HCT116 (cell line): ENCODE results near the gene MPV17L2. TPM values are rescaled to one million over a fixed set of nuclear protein-coding genes. Genes with fewer than 3 reads are reported as not detected.

Experiments used
- ATAC-seq: fragments of 200-7000 bp; cut with Tn5 transposase; 2 replicates; pipeline ENCODE4 v1.9.1; 2020; ENCODE audit warnings: mild to moderate bottlenecking, moderate library complexity
- BruUV-seq: library from RNA; stranded (reverse); fragments of 400-500 nt; replicated peaks from 2 replicates; lab custom pipeline; 2021; lab: Mats Ljungman, UMichigan
- CTCF ChIA-PET: fragments of 300-600 bp; sonication (Branson Sonifier 250); formaldehyde crosslinking; loops from one replicate; lab custom pipeline; 2021; ENCODE audit warnings: antibody characterized with exemption; lab: Charles Lee
- POLR2A ChIA-PET: fragments of 300-600, 350-600 bp; sonication (Branson Sonifier 250); formaldehyde crosslinking; loops from one replicate; lab custom pipeline; 2021; ENCODE audit warnings: antibody characterized with exemption; lab: Charles Lee
- RAD21 ChIA-PET, 2 experiments: fragments of 300-600 bp; sonication (Branson Sonifier 250); formaldehyde crosslinking; loops; one replicate each; lab custom pipeline; 2023; ENCODE audit warnings: low total read pairs in 2 of 2; ENCODE audit not compliant: uncharacterized antibody in 2 of 2, unreplicated experiment in 2 of 2, low non-redundant PET in 1 of 2; lab: Charles Lee
- DNase-seq: peaks from one replicate; pipeline ENCODE4 v3.0.0-alpha.2; 2010; ENCODE audit warnings: low read depth, low spot score
- H2AFZ ChIP-seq: fragments of 200-600 bp; shearing (Covaris generic), sonication (generic); 2 replicates; pipeline ENCODE4 v1.6.1; 2017; ENCODE audit warnings: low read depth, mixed run types, mixed read lengths, antibody characterized with exemption, low read length; ENCODE audit not compliant: poor library complexity, severe bottlenecking
- H3K27ac ChIP-seq: 2 replicates; pipeline ENCODE4 v1.5.1; 2012; ENCODE audit warnings: low read depth, low read length
- H3K27me3 ChIP-seq: fragments of 200-600 bp; sonication (generic); 2 replicates; pipeline ENCODE4 v1.6.1; 2016; ENCODE audit warnings: mixed run types, low read length, mixed read lengths; ENCODE audit not compliant: insufficient read depth
- H3K36me3 ChIP-seq, 2 experiments: fragments of 200-500 bp in 1 of 2; fragments of 200-600 bp in 1 of 2; sonication (Bioruptor generic) in 1 of 2; sonication (generic) in 1 of 2; 2 replicates each; pipeline versions ENCODE4 v1.5.1 to v1.6.1; 2014 to 2016; ENCODE audit warnings: low read length in 2 of 2, inconsistent platforms in 1 of 2, mixed read lengths in 1 of 2, mixed run types in 1 of 2; ENCODE audit not compliant: insufficient read depth in 2 of 2, control insufficient read depth in 1 of 2
- H3K4me1 ChIP-seq, 2 experiments: fragments of 200-600 bp in 1 of 2; sonication (generic) in 1 of 2; 2 replicates each; pipeline versions ENCODE4 v1.5.1 to v1.6.1; 2012 to 2017; ENCODE audit warnings: low read length in 2 of 2, inconsistent platforms in 1 of 2, mild to moderate bottlenecking in 1 of 2, mixed read lengths in 1 of 2, mixed run types in 1 of 2, moderate library complexity in 1 of 2; ENCODE audit not compliant: insufficient read depth in 2 of 2, control insufficient read depth in 1 of 2
- H3K4me2 ChIP-seq: fragments of 200-600 bp; sonication (generic); 2 replicates; pipeline ENCODE4 v1.6.1; 2017; ENCODE audit warnings: mixed run types, low read length, mixed read lengths
- H3K4me3 ChIP-seq, 2 experiments: fragments of 200-600 bp in 1 of 2; sonication (generic) in 1 of 2; replicated peaks in 1 of 2; 2 replicates each; pipeline ENCODE4 v1.5.1; 2011 to 2016; ENCODE audit warnings: low read length in 2 of 2, control low read depth in 1 of 2, low read depth in 1 of 2, mild to moderate bottlenecking in 1 of 2, mixed read lengths in 1 of 2, mixed run types in 1 of 2
- H3K79me2 ChIP-seq: fragments of 200-600 bp; sonication (generic); 2 replicates; pipeline ENCODE4 v1.6.1; 2017; ENCODE audit warnings: mild to moderate bottlenecking, mixed run types, low read length, moderate library complexity, mixed read lengths; ENCODE audit not compliant: insufficient read depth
- H3K9ac ChIP-seq: fragments of 200-600 bp; sonication (generic); 2 replicates; pipeline ENCODE4 v1.6.1; 2016; ENCODE audit warnings: low read length, mixed read lengths
- H3K9me2 ChIP-seq: fragments of 200-600 bp; sonication (generic), shearing (Covaris generic); 2 replicates; pipeline ENCODE4 v1.6.1; 2017; ENCODE audit warnings: mixed run types, mild to moderate bottlenecking, moderate library complexity; ENCODE audit not compliant: insufficient read depth
- H3K9me3 ChIP-seq, 2 experiments: fragments of 200-500 bp in 1 of 2; fragments of 200-600 bp in 1 of 2; sonication (Bioruptor generic) in 1 of 2; sonication (generic) in 1 of 2; 2 replicates each; pipeline ENCODE4 v1.6.1; 2014 to 2017; ENCODE audit warnings: low read length in 2 of 2, mixed read lengths in 2 of 2, inconsistent platforms in 1 of 2, low read depth in 1 of 2, mild to moderate bottlenecking in 1 of 2, mixed run types in 1 of 2, moderate library complexity in 1 of 2; ENCODE audit not compliant: control insufficient read depth in 1 of 2, insufficient read depth in 1 of 2
- H4K20me1 ChIP-seq: fragments of 200-600 bp; sonication (generic), shearing (Covaris generic); 2 replicates; pipeline ENCODE4 v1.6.1; 2017; ENCODE audit warnings: mixed run types, mild to moderate bottlenecking, moderate library complexity; ENCODE audit not compliant: insufficient read depth
- ELF1 ChIP-seq: IDR thresholded peaks from 2 replicates; pipeline ENCODE4 v1.6.1; 2012; ENCODE audit warnings: low read depth, borderline replicate concordance
- EZH2 ChIP-seq: fragments of 200-600 bp; sonication (generic); IDR thresholded peaks from 2 replicates; pipeline ENCODE4 v1.6.1; 2017; ENCODE audit warnings: antibody characterized with exemption, mixed run types
- FOSL1 ChIP-seq: IDR thresholded peaks from 2 replicates; pipeline ENCODE4 v1.6.1; 2012; ENCODE audit warnings: low read depth
- JUND ChIP-seq: IDR thresholded peaks from 2 replicates; pipeline ENCODE4 v1.6.1; 2012
- POLR2A ChIP-seq: IDR thresholded peaks from 2 replicates; pipeline ENCODE4 v1.7.0; 2011; ENCODE audit warnings: borderline replicate concordance; ENCODE audit not compliant: insufficient read depth, insufficient read length; ENCODE audit errors: extremely low read depth
- POLR2AphosphoS5 ChIP-seq: IDR thresholded peaks from 2 replicates; pipeline ENCODE4 v1.6.1; 2011; ENCODE audit warnings: mild to moderate bottlenecking, low read depth, low read length, moderate library complexity
- RAD21 ChIP-seq: IDR thresholded peaks from 2 replicates; pipeline ENCODE4 v1.6.1; 2012; ENCODE audit warnings: low read depth, mild to moderate bottlenecking
- SIN3A ChIP-seq: IDR thresholded peaks from 2 replicates; pipeline ENCODE4 v1.6.1; 2012; ENCODE audit warnings: low read depth
- SP1 ChIP-seq: IDR thresholded peaks from 2 replicates; pipeline ENCODE4 v1.6.1; 2012; ENCODE audit warnings: low read depth
- SRF ChIP-seq: IDR thresholded peaks from 2 replicates; pipeline ENCODE4 v1.6.1; 2012; ENCODE audit warnings: low read depth
- TCF7L2 ChIP-seq: IDR thresholded peaks from 2 replicates; pipeline ENCODE4 v1.7.0; 2011; ENCODE audit warnings: borderline replicate concordance, inconsistent platforms; ENCODE audit not compliant: insufficient read depth, insufficient read length; ENCODE audit errors: extremely low read depth
- ZNF274 ChIP-seq: fragments of 200-500 bp; sonication (Bioruptor generic); IDR thresholded peaks from 2 replicates; pipeline ENCODE4 v1.6.1; 2014; ENCODE audit warnings: mild to moderate bottlenecking, low read depth, low read length, inconsistent platforms
- intact Hi-C: fragments of 100-400 bp; cut with micrococcal nuclease; formaldehyde crosslinking; loops from 2 replicates; pipeline ENCODE4 v1.10.0; 2022
- total RNA-seq: library from RNA; stranded (reverse); gene quantifications from one replicate; pipeline ENCODE4 v1.2.1, GENCODE V29; 2021; ENCODE audit not compliant: unreplicated experiment
- TF ChIP-seq, protein P1 (sequence below): IDR thresholded peaks from 2 replicates; pipeline ENCODE4 v1.6.1; 2011; ENCODE audit warnings: mild to moderate bottlenecking, low read length, moderate library complexity; ENCODE audit not compliant: insufficient replicate concordance; ENCODE audit errors: extremely low read depth
- TF ChIP-seq, protein P2 (sequence below), 3 experiments: fragments of 200-600 bp in 1 of 3; sonication (generic) in 1 of 3; IDR thresholded peaks in 2 of 3; conservative IDR thresholded peaks in 1 of 3; 2 replicates each; pipeline ENCODE4 v1.5.1; 2012 to 2017; ENCODE audit warnings: low read depth in 2 of 3, low read length in 2 of 3, antibody characterized with exemption in 1 of 3, borderline replicate concordance in 1 of 3, control low read depth in 1 of 3, mild to moderate bottlenecking in 1 of 3, mixed read lengths in 1 of 3, mixed run types in 1 of 3, moderate library complexity in 1 of 3; ENCODE audit not compliant: insufficient read depth in 1 of 3

MPV17L2 gene
- total RNA-seq, 1 experiment from 2014 or later: 18.7 TPM

DNA sequence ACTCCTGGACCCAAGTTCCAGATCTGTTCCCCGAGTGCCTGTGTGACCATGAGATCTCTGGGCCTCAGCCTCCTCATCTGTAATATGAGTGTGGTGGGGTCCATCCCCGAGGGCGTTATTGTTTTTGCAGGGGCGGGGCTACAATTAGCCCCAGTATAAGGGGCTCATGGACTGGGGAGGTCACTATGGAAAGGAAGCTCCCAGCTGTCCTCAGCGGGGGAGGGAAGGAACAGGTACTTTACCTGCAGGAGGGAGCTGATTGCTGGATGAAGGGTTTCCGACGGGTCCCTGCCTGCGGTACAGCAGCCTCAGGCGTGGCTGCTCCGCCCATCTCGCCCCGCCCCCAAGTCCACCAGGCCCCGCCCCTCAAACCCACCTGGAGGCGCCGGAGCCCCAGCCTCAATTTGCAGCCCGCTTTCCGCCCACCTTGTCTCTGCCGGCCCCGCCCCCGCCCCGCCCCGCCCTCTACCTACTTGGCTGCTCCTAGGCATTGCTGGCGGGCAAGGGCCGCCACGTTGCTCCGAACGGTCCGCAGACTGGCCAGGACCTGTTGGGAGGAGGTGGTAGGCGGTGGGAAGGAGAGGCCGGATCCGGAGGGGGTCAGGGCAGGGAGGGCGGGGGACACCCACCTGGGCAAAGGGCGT lies 27.7 kb downstream of the MPV17L2 start:
- Histone ChIP-seq H3K27me3 (no peaks in the 10 kb centered on the region), H3K4me2 (peak overlapping the region; percentile 52), H3K9me3 (no peaks in the 10 kb centered on the region), H3K79me2 (no peaks in the 10 kb centered on the region), H4K20me1 (no peaks in the 10 kb centered on the region), H2AFZ (no peak overlapping the region), H3K9me2 (no peaks in the 10 kb centered on the region), H3K4me1 (peaks cover 18 to 30% of the 10 kb centered on the region in 2 experiments), H3K4me3 (peak overlapping the region in 1 of 2 experiments; percentile 34; a peak in 3 of 4 replicates), H3K36me3 (no peaks in the 10 kb centered on the region), H3K27ac (no peak overlapping the region), H3K9ac (no peak overlapping the region)
- BruUV-seq: no TSS peak
- ChIA-PET RAD21 (no interaction called here), CTCF (interaction anchor here (1.1 to 3.3 kb wide), 2 partner anchors 13 to 59 kb away, joined by 4 to 11 read pairs; no protein-coding TSS in a partner anchor), POLR2A (interaction anchor here (1.0 to 1.5 kb wide), 3 partner anchors 11 to 28 kb away, joined by 3 to 4 read pairs (median 3); partner anchors contain the start of gene MPV17L2)
- intact Hi-C loops: no loop called here
- TF ChIP-seq TCF7L2 (no peak), POLR2AphosphoS5 (peak; percentile 39; the same call in 1 of the 2 replicates), FOSL1 (no peak), ELF1 (no peak), JUND (no peak)
- DNase-seq (no peak), ATAC-seq (no peak)

DNA sequence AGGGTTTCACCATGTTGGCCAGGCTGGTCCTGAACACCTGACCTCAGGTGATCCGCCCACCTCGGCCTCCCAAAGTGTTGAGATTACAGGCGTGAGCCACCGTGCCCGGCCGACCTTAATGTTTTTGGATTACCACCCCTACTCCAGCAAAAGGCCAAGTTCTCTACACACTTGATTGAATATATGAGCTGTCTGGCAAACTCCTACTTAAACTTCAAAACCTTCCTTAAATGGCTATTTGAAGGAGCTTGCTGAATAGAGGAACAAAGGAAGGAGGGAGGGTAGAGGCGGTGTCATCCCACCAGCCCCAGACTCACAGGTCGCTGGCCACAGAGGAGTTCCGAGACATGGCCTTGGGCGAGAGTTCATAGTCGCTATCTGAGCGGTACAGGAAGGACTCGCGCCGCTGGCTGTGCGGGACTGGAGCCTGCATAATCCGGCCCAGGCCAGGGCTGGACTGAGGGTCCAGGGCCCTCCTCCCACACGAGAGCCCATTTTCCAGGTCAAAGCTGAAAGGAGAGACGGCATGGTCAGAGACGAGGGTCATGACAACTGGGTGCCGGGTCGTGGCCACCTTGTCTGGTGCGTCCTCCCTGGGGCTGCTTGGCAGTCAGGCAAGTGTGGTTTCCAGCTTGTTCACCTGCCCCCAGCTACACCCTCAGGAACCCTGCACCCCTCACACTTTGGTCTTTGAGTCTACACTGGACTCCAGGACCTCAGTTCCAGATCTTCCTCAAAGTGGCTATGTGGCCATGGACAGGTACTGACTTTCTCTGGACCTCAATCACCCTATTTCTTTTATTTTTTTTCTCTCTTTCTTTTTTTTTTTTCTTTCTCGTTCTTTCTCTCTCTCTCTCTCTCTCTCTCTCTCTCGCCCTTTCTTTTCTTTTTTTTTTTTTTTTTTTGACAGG lies 29.1 kb downstream of the MPV17L2 start:
- CTCF ChIA-PET: interaction anchor here (3.3 kb wide), 1 partner anchor 14 kb away, joined by 11 read pairs; no protein-coding TSS in a partner anchor
- Histone ChIP-seq H3K36me3 (no peaks in the 10 kb centered on the region), H2AFZ (no peak overlapping the region), H3K4me1 (peaks cover 18 to 30% of the 10 kb centered on the region in 2 experiments), H3K27me3 (no peaks in the 10 kb centered on the region), H3K27ac (no peak overlapping the region), H4K20me1 (no peaks in the 10 kb centered on the region), H3K9ac (no peak overlapping the region), H3K4me2 (no peak overlapping the region), H3K79me2 (no peaks in the 10 kb centered on the region), H3K9me3 (no peaks in the 10 kb centered on the region), H3K9me2 (no peaks in the 10 kb centered on the region), H3K4me3 (no peak overlapping the region)
- ATAC-seq (no peak), DNase-seq (no peak)
- POLR2A ChIA-PET: no interaction called here
- intact Hi-C loops: no loop called here
- no TSS peak for BruUV-seq
- RAD21 ChIA-PET: no interaction called here
- TF ChIP-seq SRF (no peak), RAD21 (no peak), SP1 (no peak), SIN3A (no peak), EZH2 (no peak), TCF7L2 (no peak), ZNF274 (no peak), POLR2A (no peak)
- TF ChIP-seq, protein P1, sequence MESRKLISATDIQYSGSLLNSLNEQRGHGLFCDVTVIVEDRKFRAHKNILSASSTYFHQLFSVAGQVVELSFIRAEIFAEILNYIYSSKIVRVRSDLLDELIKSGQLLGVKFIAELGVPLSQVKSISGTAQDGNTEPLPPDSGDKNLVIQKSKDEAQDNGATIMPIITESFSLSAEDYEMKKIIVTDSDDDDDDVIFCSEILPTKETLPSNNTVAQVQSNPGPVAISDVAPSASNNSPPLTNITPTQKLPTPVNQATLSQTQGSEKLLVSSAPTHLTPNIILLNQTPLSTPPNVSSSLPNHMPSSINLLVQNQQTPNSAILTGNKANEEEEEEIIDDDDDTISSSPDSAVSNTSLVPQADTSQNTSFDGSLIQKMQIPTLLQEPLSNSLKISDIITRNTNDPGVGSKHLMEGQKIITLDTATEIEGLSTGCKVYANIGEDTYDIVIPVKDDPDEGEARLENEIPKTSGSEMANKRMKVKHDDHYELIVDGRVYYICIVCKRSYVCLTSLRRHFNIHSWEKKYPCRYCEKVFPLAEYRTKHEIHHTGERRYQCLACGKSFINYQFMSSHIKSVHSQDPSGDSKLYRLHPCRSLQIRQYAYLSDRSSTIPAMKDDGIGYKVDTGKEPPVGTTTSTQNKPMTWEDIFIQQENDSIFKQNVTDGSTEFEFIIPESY: no peak
- TF ChIP-seq, protein P2, sequence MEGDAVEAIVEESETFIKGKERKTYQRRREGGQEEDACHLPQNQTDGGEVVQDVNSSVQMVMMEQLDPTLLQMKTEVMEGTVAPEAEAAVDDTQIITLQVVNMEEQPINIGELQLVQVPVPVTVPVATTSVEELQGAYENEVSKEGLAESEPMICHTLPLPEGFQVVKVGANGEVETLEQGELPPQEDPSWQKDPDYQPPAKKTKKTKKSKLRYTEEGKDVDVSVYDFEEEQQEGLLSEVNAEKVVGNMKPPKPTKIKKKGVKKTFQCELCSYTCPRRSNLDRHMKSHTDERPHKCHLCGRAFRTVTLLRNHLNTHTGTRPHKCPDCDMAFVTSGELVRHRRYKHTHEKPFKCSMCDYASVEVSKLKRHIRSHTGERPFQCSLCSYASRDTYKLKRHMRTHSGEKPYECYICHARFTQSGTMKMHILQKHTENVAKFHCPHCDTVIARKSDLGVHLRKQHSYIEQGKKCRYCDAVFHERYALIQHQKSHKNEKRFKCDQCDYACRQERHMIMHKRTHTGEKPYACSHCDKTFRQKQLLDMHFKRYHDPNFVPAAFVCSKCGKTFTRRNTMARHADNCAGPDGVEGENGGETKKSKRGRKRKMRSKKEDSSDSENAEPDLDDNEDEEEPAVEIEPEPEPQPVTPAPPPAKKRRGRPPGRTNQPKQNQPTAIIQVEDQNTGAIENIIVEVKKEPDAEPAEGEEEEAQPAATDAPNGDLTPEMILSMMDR (IDR thresholded peaks at IDR 0.05 in 2 of 3, conservative IDR thresholded peaks at IDR 0.05 in 1 of 3; ENCODE audit: borderline replicate concordance in 1 of 3, insufficient read depth in 1 of 3, low read depth in 2 of 3, low read length in 2 of 3): no peak
